GM12878 (cell line): ENCODE measurements around the gene HS3ST3A1. TPM values are rescaled to one million over a fixed set of nuclear protein-coding genes. Genes with fewer than 3 reads are reported as not detected.

Experiments used
- ATAC-seq: fragments of 200-7000 bp; cut with Tn5 transposase; 3 replicates; pipeline ENCODE4 v1.9.1; 2020; ENCODE audit warnings: mild to moderate bottlenecking, moderate library complexity
- BruUV-seq: library from RNA; stranded (reverse); fragments of 400-500 nt; replicated peaks from 2 replicates; lab custom pipeline; 2021; lab: Mats Ljungman, UMichigan
- CTCF ChIA-PET: fragments of 300-600 bp; sonication (Branson Sonifier 250); formaldehyde crosslinking; extraction: SDS; loops from one replicate; lab custom pipeline; 2021; ENCODE audit warnings: inconsistent platforms; lab: Yijun Ruan, JAX
- POLR2A ChIA-PET: fragments of 350-600 bp; formaldehyde crosslinking; extraction: SDS; loops from one replicate; lab custom pipeline; 2021; ENCODE audit warnings: inconsistent platforms; lab: Charles Lee
- RAD21 ChIA-PET: fragments of 300-600 bp; sonication (Branson Sonifier 250); formaldehyde crosslinking; loops from one replicate; lab custom pipeline; 2023; ENCODE audit warnings: antibody characterized with exemption; ENCODE audit not compliant: unreplicated experiment; lab: Charles Lee
- SMC1A ChIA-PET: fragments of 300-600 bp; sonication (Branson Sonifier 250); formaldehyde crosslinking; loops from one replicate; lab custom pipeline; 2023; ENCODE audit not compliant: unreplicated experiment, uncharacterized antibody; lab: Charles Lee
- DNase-seq: peaks from one replicate; pipeline ENCODE4 v3.0.0-alpha.2; 2011; ENCODE audit warnings: low read depth, low spot score
- FAIRE-seq: peaks from 3 replicates; lab custom pipeline; 2011; peaks lifted over from hg19 to GRCh38; lab: Jason Lieb, UNC
- H2AFZ ChIP-seq: 2 replicates; pipeline ENCODE4 v1.6.0; 2011; ENCODE audit warnings: low read depth, low read length, control low read depth; ENCODE audit not compliant: control insufficient read depth
- H3K27ac ChIP-seq: 2 replicates; pipeline ENCODE4 v1.5.1; 2011; ENCODE audit warnings: control low read depth; ENCODE audit not compliant: control insufficient read depth, insufficient read depth
- H3K27me3 ChIP-seq, 2 experiments: replicated peaks in 1 of 2; 2 replicates each; pipeline versions ENCODE4 v1.6.0 to v1.6.1; 2011; ENCODE audit warnings: low read length in 1 of 2; ENCODE audit not compliant: control insufficient read depth in 2 of 2, insufficient read depth in 2 of 2
- H3K36me3 ChIP-seq, 2 experiments: 2 replicates each; pipeline ENCODE4 v1.5.1; 2011; ENCODE audit warnings: low read length in 1 of 2; ENCODE audit not compliant: control insufficient read depth in 2 of 2, insufficient read depth in 2 of 2
- H3K4me1 ChIP-seq: 2 replicates; pipeline ENCODE4 v1.6.1; 2011; ENCODE audit warnings: mild to moderate bottlenecking, low read length, moderate library complexity, mixed read lengths; ENCODE audit not compliant: control insufficient read depth, insufficient read depth
- H3K4me2 ChIP-seq: 2 replicates; pipeline ENCODE4 v1.6.0; 2011; ENCODE audit warnings: control low read depth; ENCODE audit not compliant: control insufficient read depth, insufficient read depth
- H3K4me3 ChIP-seq: fragments of 200-600 bp; sonication (generic); 2 replicates; pipeline ENCODE4 v1.5.1; 2016
- H3K79me2 ChIP-seq: 2 replicates; pipeline ENCODE4 v1.6.0; 2011; ENCODE audit warnings: low read length; ENCODE audit not compliant: control insufficient read depth, insufficient read depth
- H3K9ac ChIP-seq: 2 replicates; pipeline ENCODE4 v1.8.0; 2011; ENCODE audit warnings: low read length, control low read depth, mixed read lengths; ENCODE audit not compliant: control insufficient read depth, insufficient read depth
- H3K9me3 ChIP-seq: replicated peaks from 3 replicates; pipeline ENCODE4 v1.5.1; 2011; ENCODE audit warnings: mild to moderate bottlenecking, low read length; ENCODE audit not compliant: control insufficient read depth, insufficient read depth
- H4K20me1 ChIP-seq: 2 replicates; pipeline ENCODE4 v1.6.0; 2011; ENCODE audit not compliant: control insufficient read depth, insufficient read depth
- YY1 ChIP-seq: IDR thresholded peaks from 2 replicates; pipeline ENCODE4 v1.6.1; 2011; ENCODE audit warnings: low read depth, mild to moderate bottlenecking, low read length
- ZBED1 ChIP-seq: IDR thresholded peaks from 2 replicates; pipeline ENCODE4 v1.6.1; 2016; ENCODE audit warnings: borderline replicate concordance
- WGBS: methylation state at CpG from one replicate; pipeline ENCODE4 v1.1.6; 2016; ENCODE audit warnings: low lambda C conversion rate; ENCODE audit not compliant: insufficient replicate concordance, insufficient coverage; ENCODE audit errors: missing lambda C conversion rate; 5-methylcytosine and 5-hydroxymethylcytosine counted together
- in situ Hi-C: fragments of 300-500 bp; cut with MboI; formaldehyde crosslinking; loops from 9 replicates; pipeline ENCODE4 v1.14.3; 2018; ENCODE audit warnings: mixed read lengths
- intact Hi-C: fragments of 100-400 bp; cut with micrococcal nuclease; formaldehyde crosslinking; loops from one replicate; pipeline ENCODE4 v1.14.2; 2022; ENCODE audit not compliant: unreplicated experiment
- polyA plus RNA-seq, 11 experiments: library from polyadenylated mRNA; depleted of rRNA in 4 of 11; unstranded in 6 of 11; stranded (reverse) in 5 of 11; fragments of >200 nt; fragmentation: Nextera tagmentation in 4 of 11; fragmentation: Illumina TruSeq in 1 of 11; extraction: Ambion mirVana in 4 of 11; extraction: Trizol in 1 of 11; gene quantifications; 1 replicate in 1 of 11; 2 replicates in 10 of 11; pipeline versions ENCODE4 v1.2.1 to v1.2.3, GENCODE V29; 2011 to 2016; ENCODE audit warnings: inconsistent platforms in 2 of 11, missing spikeins in 2 of 11, low read depth in 1 of 11
- total RNA-seq, 4 experiments: library from RNA; depleted of rRNA in 3 of 4; stranded (reverse); fragments of >200 nt in 3 of 4; fragmentation: Illumina TruSeq in 1 of 4; extraction: Trizol in 1 of 4; gene quantifications; 2 replicates each; pipeline versions ENCODE4 v1.2.1 to v1.2.3, GENCODE V29; 2013 to 2021
- TF ChIP-seq, protein P1 (sequence below): fragments of 450-650 bp; IDR thresholded peaks from 2 replicates; pipeline ENCODE4 v1.6.1; 2017; ENCODE audit warnings: mild to moderate bottlenecking
- TF ChIP-seq, protein P2 (sequence below): fragments of 450-650 bp; IDR thresholded peaks from 2 replicates; pipeline ENCODE4 v1.6.1; 2017; ENCODE audit warnings: antibody characterized with exemption, mild to moderate bottlenecking, moderate library complexity
- TF ChIP-seq, protein P3 (sequence below): fragments of 450-650 bp; formaldehyde crosslinking; IDR thresholded peaks from 2 replicates; pipeline ENCODE4 v1.4.0; 2020; ENCODE audit warnings: mild to moderate bottlenecking, moderate library complexity

The HS3ST3A1 gene
- total and polyA plus RNA-seq, 10 of the 15 experiments (the other 5 are each of a cell fraction or from before 2014, with no cell fraction given), result 0.24 to 0.26 TPM; not detected in 8

DNA sequence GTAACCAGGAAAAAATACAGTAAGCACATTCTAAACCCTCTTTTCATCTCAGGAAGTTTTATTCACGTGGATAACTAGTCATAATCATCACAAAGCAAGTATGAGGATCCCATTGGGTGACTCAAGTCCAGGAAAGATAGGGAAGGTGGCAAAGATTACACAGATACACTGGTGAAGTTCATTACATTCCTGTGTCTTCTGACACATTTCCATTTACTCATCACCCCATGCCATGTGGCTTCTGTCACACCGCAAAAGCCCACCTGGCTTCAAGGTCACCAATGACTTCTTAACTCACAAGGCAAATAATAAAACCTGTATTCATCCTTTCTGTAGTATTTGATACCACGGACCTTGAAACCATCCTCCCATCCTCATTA, 17.0 kb downstream of the HS3ST3A1 start:
- ATAC-seq, result no peak
- POLR2A ChIA-PET, result no interaction called here

More for the DNA sequence above, 17.0 kb downstream of the HS3ST3A1 start:
- no peak for DNase-seq
- no peaks in the 10 kb centered on the region for H3K27me3 ChIP-seq
- no peak overlapping the region for H2AFZ ChIP-seq
- no peak for FAIRE-seq
- H3K79me2 ChIP-seq, result no peaks in the 10 kb centered on the region
- 28% methylated on average over 3 of the region's 3 CpGs for WGBS
- no peaks in the 10 kb centered on the region for H4K20me1 ChIP-seq
- no peaks in the 10 kb centered on the region for H3K36me3 ChIP-seq
- BruUV-seq, result no TSS peak
- CTCF ChIA-PET, result no interaction called here
- intact Hi-C loops, result no loop called here
- H3K27ac ChIP-seq, result no peak overlapping the region
- H3K4me3 ChIP-seq, result no peak overlapping the region
- SMC1A ChIA-PET, result no interaction called here
- H3K9ac ChIP-seq, result no peak overlapping the region
- TF ChIP-seq, protein P1, sequence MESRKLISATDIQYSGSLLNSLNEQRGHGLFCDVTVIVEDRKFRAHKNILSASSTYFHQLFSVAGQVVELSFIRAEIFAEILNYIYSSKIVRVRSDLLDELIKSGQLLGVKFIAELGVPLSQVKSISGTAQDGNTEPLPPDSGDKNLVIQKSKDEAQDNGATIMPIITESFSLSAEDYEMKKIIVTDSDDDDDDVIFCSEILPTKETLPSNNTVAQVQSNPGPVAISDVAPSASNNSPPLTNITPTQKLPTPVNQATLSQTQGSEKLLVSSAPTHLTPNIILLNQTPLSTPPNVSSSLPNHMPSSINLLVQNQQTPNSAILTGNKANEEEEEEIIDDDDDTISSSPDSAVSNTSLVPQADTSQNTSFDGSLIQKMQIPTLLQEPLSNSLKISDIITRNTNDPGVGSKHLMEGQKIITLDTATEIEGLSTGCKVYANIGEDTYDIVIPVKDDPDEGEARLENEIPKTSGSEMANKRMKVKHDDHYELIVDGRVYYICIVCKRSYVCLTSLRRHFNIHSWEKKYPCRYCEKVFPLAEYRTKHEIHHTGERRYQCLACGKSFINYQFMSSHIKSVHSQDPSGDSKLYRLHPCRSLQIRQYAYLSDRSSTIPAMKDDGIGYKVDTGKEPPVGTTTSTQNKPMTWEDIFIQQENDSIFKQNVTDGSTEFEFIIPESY, result no peak
- TF ChIP-seq YY1 (no peak), ZBED1 (no peak)
- TF ChIP-seq, protein P2, sequence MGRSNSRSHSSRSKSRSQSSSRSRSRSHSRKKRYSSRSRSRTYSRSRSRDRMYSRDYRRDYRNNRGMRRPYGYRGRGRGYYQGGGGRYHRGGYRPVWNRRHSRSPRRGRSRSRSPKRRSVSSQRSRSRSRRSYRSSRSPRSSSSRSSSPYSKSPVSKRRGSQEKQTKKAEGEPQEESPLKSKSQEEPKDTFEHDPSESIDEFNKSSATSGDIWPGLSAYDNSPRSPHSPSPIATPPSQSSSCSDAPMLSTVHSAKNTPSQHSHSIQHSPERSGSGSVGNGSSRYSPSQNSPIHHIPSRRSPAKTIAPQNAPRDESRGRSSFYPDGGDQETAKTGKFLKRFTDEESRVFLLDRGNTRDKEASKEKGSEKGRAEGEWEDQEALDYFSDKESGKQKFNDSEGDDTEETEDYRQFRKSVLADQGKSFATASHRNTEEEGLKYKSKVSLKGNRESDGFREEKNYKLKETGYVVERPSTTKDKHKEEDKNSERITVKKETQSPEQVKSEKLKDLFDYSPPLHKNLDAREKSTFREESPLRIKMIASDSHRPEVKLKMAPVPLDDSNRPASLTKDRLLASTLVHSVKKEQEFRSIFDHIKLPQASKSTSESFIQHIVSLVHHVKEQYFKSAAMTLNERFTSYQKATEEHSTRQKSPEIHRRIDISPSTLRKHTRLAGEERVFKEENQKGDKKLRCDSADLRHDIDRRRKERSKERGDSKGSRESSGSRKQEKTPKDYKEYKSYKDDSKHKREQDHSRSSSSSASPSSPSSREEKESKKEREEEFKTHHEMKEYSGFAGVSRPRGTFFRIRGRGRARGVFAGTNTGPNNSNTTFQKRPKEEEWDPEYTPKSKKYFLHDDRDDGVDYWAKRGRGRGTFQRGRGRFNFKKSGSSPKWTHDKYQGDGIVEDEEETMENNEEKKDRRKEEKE, result no peak
- TF ChIP-seq, protein P3, sequence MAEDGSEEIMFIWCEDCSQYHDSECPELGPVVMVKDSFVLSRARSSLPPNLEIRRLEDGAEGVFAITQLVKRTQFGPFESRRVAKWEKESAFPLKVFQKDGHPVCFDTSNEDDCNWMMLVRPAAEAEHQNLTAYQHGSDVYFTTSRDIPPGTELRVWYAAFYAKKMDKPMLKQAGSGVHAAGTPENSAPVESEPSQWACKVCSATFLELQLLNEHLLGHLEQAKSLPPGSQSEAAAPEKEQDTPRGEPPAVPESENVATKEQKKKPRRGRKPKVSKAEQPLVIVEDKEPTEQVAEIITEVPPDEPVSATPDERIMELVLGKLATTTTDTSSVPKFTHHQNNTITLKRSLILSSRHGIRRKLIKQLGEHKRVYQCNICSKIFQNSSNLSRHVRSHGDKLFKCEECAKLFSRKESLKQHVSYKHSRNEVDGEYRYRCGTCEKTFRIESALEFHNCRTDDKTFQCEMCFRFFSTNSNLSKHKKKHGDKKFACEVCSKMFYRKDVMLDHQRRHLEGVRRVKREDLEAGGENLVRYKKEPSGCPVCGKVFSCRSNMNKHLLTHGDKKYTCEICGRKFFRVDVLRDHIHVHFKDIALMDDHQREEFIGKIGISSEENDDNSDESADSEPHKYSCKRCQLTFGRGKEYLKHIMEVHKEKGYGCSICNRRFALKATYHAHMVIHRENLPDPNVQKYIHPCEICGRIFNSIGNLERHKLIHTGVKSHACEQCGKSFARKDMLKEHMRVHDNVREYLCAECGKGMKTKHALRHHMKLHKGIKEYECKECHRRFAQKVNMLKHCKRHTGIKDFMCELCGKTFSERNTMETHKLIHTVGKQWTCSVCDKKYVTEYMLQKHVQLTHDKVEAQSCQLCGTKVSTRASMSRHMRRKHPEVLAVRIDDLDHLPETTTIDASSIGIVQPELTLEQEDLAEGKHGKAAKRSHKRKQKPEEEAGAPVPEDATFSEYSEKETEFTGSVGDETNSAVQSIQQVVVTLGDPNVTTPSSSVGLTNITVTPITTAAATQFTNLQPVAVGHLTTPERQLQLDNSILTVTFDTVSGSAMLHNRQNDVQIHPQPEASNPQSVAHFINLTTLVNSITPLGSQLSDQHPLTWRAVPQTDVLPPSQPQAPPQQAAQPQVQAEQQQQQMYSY, result no peak
- TF ChIP-seq, all 136 proteins: peak for 0
- in situ Hi-C loops, result no loop called here
- no peaks in the 10 kb centered on the region for H3K9me3 ChIP-seq
- RAD21 ChIA-PET, result no interaction called here
- no peaks in the 10 kb centered on the region for H3K4me1 ChIP-seq
- no peak overlapping the region for H3K4me2 ChIP-seq
